ENCODE measurements around the gene PTPN11. TPM values are rescaled to one million over a fixed set of nuclear protein-coding genes. Genes with fewer than 3 reads are reported as not detected.

PTPN11 gene
- total RNA-seq, 1 donor, result 133 TPM

GRCh38 chr12:112536367-112536730, 117.6 kb downstream of the PTPN11 start:
- no peak for DNase-seq (ENCODE audit: low read depth)
- H3K4me3 ChIP-seq (ENCODE audit: low read depth, low read length), result no peak overlapping the region
- no peak for TF ChIP-seq CTCF (IDR thresholded peaks at IDR 0.05; ENCODE audit: insufficient read depth, low read length)

- H3K4me3 ChIP-seq (ENCODE audit: low read depth, low read length), result no peak overlapping the region
- DNase-seq (ENCODE audit: low read depth), result no peak
- no peak for TF ChIP-seq CTCF (IDR thresholded peaks at IDR 0.05; ENCODE audit: insufficient read depth, low read length)
These were observed 119.1 kb downstream of the PTPN11 start for GRCh38 chr12:112537710-112538396.

GRCh38 chr12:112538740-112539139, 120.0 kb downstream of the PTPN11 start:
- no peak for TF ChIP-seq CTCF (IDR thresholded peaks at IDR 0.05; ENCODE audit: insufficient read depth, low read length)
- DNase-seq (ENCODE audit: low read depth), result no peak
- H3K4me3 ChIP-seq (ENCODE audit: low read depth, low read length), result no peak overlapping the region

GRCh38 chr12:112539221-112539620, 120.5 kb downstream of the PTPN11 start:
- DNase-seq (ENCODE audit: low read depth), result no peak
- H3K4me3 ChIP-seq (ENCODE audit: low read depth, low read length), result no peak overlapping the region
- TF ChIP-seq CTCF (IDR thresholded peaks at IDR 0.05; ENCODE audit: insufficient read depth, low read length), result no peak

- H3K4me3 ChIP-seq (ENCODE audit: low read depth, low read length), result no peak overlapping the region
- no peak for DNase-seq (ENCODE audit: low read depth)
- TF ChIP-seq CTCF (IDR thresholded peaks at IDR 0.05; ENCODE audit: insufficient read depth, low read length), result no peak
These were observed 121.3 kb downstream of the PTPN11 start for GRCh38 chr12:112540021-112540420.

GRCh38 chr12:112543751-112544150, 125.0 kb downstream of the PTPN11 start:
- TF ChIP-seq CTCF (IDR thresholded peaks at IDR 0.05; ENCODE audit: insufficient read depth, low read length), result no peak
- no peak for DNase-seq (ENCODE audit: low read depth)
- H3K4me3 ChIP-seq (ENCODE audit: low read depth, low read length), result no peak overlapping the region

- TF ChIP-seq CTCF (IDR thresholded peaks at IDR 0.05; ENCODE audit: insufficient read depth, low read length), result no peak
- H3K4me3 ChIP-seq (ENCODE audit: low read depth, low read length), result no peak overlapping the region
- DNase-seq (ENCODE audit: low read depth), result no peak
These were observed 127.6 kb downstream of the PTPN11 start for GRCh38 chr12:112546339-112546738.

Data from fibroblast of the aortic adventitia (primary cell).